KOPT-K1 (cell line): ENCODE data around the gene KBTBD3.
"Not testable (repeated sequence)": the region's sequence is repeated elsewhere in the genome, so short reads cannot be mapped to it uniquely, and the experiment has no call there.

Experiments
- H3K27ac ChIP-seq: fragments of 200-600 bp; sonication (generic); 2 replicates; pipeline ENCODE4 v1.5.1; 2016; ENCODE audit warnings: antibody characterized with exemption, mild to moderate bottlenecking, low read depth, low read length; ENCODE audit not compliant: poor library complexity, severe bottlenecking
- H3K36me3 ChIP-seq: fragments of 200-600 bp; sonication (generic); 2 replicates; pipeline ENCODE4 v1.5.1; 2017; ENCODE audit warnings: antibody characterized with exemption, mild to moderate bottlenecking, low read length, moderate library complexity; ENCODE audit not compliant: insufficient read depth
- H3K9me3 ChIP-seq: fragments of 200-600 bp; sonication (generic); 2 replicates; pipeline ENCODE4 v1.5.1; 2017; ENCODE audit warnings: antibody characterized with exemption, low read length, mild to moderate bottlenecking; ENCODE audit not compliant: insufficient read depth, poor library complexity, severe bottlenecking

Gene KBTBD3

GRCh38 chr11:106076171-106076918 is 802 bp downstream of the KBTBD3 start:
- H3K9me3 ChIP-seq: no peaks in the 10 kb centered on the region
- H3K36me3 ChIP-seq: peaks cover 21% of the 10 kb centered on the region
- peak overlapping the region; percentile 60 for H3K27ac ChIP-seq

- Histone ChIP-seq H3K36me3 (no peaks in the 10 kb centered on the region), H3K27ac (no peak overlapping the region), H3K9me3 (no peaks in the 10 kb centered on the region)
Observed at GRCh38 chr11:106072804-106073203, 4.3 kb downstream of the KBTBD3 start.

GRCh38 chr11:106070606-106071005 is 6.5 kb downstream of the KBTBD3 start:
- Histone ChIP-seq H3K36me3 (no peaks in the 10 kb centered on the region), H3K9me3 (no peaks in the 10 kb centered on the region), H3K27ac (no peak overlapping the region)

GRCh38 chr11:106063009-106063408 is 14.1 kb downstream of the KBTBD3 start:
- no peaks in the 10 kb centered on the region for H3K36me3 ChIP-seq
- no peaks in the 10 kb centered on the region for H3K9me3 ChIP-seq
- no peak overlapping the region for H3K27ac ChIP-seq

GRCh38 chr11:106061954-106062949 is 14.9 kb downstream of the KBTBD3 start:
- H3K36me3 ChIP-seq: no peaks in the 10 kb centered on the region
- H3K9me3 ChIP-seq: no peaks in the 10 kb centered on the region
- no peak overlapping the region for H3K27ac ChIP-seq

- Histone ChIP-seq H3K27ac (no peak overlapping the region), H3K36me3 (no peaks in the 10 kb centered on the region), H3K9me3 (no peaks in the 10 kb centered on the region)
Observed at GRCh38 chr11:106061249-106061784, 15.8 kb downstream of the KBTBD3 start.

GRCh38 chr11:106059617-106060016 is 17.5 kb downstream of the KBTBD3 start:
- no peaks in the 10 kb centered on the region for H3K9me3 ChIP-seq
- H3K27ac ChIP-seq: no peak overlapping the region
- no peaks in the 10 kb centered on the region for H3K36me3 ChIP-seq

GRCh38 chr11:106058377-106058776 is 18.8 kb downstream of the KBTBD3 start:
- H3K36me3 ChIP-seq, H3K9me3 ChIP-seq: not testable (repeated sequence)

GRCh38 chr11:106051103-106051502 is 26.0 kb downstream of the KBTBD3 start:
- no peaks in the 10 kb centered on the region for H3K36me3 ChIP-seq
- H3K9me3 ChIP-seq: no peaks in the 10 kb centered on the region

More at GRCh38 chr11:106058377-106058776, 18.8 kb downstream of the KBTBD3 start:
- H3K27ac ChIP-seq: not testable (repeated sequence)

GRCh38 chr11:106049727-106050476 is 27.2 kb downstream of the KBTBD3 start:
- Histone ChIP-seq H3K36me3 (no peaks in the 10 kb centered on the region), H3K27ac (no peak overlapping the region), H3K9me3 (no peaks in the 10 kb centered on the region)

More at GRCh38 chr11:106051103-106051502, 26.0 kb downstream of the KBTBD3 start:
- H3K27ac ChIP-seq: no peak overlapping the region

- Histone ChIP-seq H3K27ac (no peak overlapping the region), H3K9me3 (no peaks in the 10 kb centered on the region), H3K36me3 (no peaks in the 10 kb centered on the region)
Observed at GRCh38 chr11:106047631-106048030, 29.5 kb downstream of the KBTBD3 start.

GRCh38 chr11:106043540-106043939 is 33.6 kb downstream of the KBTBD3 start:
- Histone ChIP-seq H3K27ac (no peak overlapping the region), H3K36me3 (no peaks in the 10 kb centered on the region), H3K9me3 (no peaks in the 10 kb centered on the region)

- no peaks in the 10 kb centered on the region for H3K9me3 ChIP-seq
- no peak overlapping the region for H3K27ac ChIP-seq
- H3K36me3 ChIP-seq: no peaks in the 10 kb centered on the region
Observed at GRCh38 chr11:106032861-106033260, 44.3 kb downstream of the KBTBD3 start.

GRCh38 chr11:106031936-106032335 is 45.2 kb downstream of the KBTBD3 start:
- no peaks in the 10 kb centered on the region for H3K36me3 ChIP-seq
- H3K9me3 ChIP-seq: peaks cover 2% of the 10 kb centered on the region
- no peak overlapping the region for H3K27ac ChIP-seq
